ENCODE results near the gene IZUMO2.

IZUMO2 gene

DNA sequence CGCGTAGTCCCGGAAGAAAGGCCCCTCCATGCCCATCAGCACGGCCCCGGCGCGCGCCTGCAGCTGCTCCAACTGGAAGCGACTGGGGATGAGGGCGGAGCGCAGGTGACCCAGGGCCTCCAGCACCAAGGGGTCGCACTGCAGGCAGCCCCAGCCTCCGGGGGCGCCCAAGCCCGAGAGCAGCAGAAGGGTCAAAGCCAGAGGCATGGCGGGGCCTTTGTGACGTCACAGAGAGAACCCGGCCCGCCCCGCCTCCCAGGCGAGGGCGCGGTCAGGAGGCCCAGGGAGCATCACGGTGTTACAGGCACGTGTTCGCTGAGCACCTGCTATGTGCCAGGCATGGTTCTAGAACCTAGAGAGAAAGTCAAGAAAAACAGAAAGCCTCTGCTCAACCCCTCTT is at the start of gene IZUMO2:
IZUMO2 (minus strand) TSS at position 294 of the 400 bp plus-strand sequence; CDS start at position 207, 87 bp downstream.
- DNase-seq (ENCODE audit: low spot score) = no peak

DNA sequence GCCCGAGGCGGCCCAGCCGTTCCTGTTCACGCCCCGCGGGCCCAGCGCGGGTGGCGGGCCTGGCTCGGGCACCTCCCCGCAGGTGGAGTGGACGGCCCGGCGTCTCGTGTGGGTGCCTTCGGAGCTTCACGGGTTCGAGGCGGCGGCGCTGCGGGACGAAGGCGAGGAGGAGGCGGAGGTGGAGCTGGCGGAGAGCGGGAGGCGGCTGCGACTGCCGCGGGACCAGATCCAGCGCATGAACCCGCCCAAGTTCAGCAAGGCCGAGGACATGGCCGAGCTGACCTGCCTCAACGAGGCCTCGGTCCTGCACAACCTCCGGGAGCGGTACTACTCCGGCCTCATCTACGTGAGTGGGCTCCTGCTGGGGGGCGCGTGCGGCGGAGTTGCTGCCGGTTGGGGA is 47.3 kb upstream of the IZUMO2 start:
- no peak for DNase-seq (ENCODE audit: low spot score)

DNA sequence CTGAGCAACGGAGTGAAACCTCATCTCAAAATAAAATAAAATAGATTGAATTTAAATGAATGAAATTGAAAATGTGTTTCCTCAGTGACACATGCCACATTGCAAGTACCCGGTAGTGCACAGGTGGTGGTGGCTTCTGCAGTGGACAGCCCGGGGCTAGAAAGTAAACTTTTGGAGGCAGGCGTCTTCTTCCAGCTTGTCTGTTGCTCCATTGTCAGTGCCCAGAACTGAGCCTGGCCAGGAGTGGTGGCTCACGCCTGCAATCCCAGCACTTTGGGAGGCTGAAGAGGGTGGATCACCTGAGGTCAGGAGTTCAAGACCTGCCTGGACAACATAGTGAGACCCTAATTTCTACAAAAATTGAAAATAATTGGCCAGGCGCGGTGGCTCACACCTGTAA is 46.0 kb upstream of the IZUMO2 start:
- no peak for DNase-seq (ENCODE audit: low spot score)

DNA sequence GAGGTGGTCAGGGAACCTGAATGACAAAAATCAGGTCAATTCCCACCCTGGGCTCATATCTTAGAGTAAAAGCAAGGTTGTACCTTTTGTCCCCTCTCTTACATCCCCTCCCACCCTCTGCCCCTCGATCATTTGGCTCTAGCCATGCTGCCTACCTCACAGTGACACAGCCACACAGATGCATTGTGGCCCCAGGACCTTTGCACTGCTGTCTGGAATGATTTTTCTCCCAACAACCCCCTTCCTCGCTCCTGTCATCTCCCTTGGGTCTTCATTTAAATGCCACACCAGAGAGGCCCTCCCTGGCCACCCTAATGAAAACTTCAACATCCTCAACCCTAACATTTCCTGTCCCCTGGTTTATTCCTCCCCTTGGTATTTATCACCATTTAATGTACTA is 44.6 kb upstream of the IZUMO2 start:
- no peak for DNase-seq (ENCODE audit: low spot score)

DNA sequence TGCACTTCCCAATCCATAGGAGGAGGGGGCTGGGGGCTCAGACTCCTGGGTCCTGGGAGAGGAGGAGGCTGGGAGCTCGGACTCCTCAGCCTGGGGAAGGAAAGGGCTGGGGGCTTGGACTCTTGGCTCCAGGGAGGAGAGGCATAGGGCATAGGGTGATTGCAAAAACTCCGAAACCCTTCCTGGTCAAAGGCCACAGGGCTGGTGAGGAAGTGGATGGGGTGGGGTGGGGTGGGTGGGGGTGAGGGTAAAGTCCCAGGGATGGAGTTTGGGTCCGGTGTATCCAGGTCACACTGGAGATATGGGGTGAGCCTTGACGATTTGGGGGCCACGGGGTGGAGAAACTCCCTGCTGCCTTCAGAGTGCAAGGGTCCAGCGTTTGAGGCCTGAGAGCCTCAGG is 43.1 kb upstream of the IZUMO2 start:
- no peak for DNase-seq (ENCODE audit: low spot score)

DNA sequence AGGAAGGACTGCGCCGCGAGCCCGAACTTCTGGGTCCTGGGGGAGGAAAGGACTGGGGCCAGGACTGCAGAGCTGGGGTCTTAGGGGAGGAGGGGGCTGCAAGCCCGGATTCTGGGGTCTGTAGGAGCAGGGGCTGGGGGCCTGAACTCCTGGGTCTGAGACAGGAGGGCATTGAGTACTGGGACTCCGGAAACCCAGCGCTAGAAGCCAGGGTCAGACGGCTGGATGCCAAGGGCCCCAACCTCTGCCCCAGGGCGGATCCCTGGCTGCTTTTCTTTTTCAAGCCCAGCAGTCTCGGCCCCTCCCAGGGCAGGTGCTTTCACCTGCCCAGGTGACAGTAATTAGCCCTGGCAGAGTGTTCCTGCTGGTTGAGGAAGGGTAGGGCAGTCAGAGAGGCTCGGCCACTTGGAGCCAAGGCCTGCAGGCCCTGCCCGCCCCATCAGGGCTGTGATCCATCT is 42.6 kb upstream of the IZUMO2 start:
- DNase-seq (ENCODE audit: low spot score) = no peak

DNA sequence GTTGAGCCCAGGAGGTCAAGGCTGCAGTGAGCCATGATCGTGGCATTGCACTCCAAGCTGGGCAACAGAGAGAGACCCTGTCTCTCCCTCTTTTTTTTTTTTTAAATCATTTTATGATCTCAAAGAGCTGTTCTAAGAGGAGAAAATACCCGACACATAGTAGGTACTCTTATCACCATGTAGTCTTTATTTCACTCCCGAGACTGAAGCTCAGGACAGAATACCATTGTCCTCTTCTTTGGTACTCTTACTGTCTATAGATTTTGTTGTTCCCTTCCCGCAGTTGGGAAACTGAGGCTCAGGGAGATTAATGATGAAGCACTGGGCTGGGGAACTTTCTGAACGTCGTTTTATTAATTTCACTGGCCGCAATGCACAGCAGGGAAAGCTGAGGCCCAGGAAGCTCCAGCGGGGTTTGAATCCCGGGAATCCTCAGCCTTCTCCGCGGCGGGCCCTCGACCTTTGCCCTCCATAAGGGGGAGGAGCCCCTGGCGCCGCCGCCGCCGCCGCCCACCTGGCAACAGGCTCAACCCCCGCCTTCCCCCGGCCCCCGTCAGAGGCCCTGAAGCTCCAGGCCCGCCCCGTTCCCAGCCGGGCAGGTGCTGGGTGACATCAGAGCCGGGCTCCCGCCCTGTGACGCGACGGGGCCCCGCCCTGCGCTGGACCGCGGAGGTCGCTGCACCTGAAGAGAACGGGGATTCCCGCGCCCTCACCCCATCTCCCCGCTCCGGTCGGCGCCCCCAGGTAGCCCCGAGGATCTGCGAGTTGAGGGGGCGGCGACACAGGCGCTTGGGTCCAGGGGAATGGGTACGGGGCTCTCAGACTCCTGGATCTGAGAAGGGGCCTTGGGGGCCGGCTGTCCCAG is 42.0 kb upstream of the IZUMO2 start:
- DNase-seq (ENCODE audit: low spot score) = no peak

DNA sequence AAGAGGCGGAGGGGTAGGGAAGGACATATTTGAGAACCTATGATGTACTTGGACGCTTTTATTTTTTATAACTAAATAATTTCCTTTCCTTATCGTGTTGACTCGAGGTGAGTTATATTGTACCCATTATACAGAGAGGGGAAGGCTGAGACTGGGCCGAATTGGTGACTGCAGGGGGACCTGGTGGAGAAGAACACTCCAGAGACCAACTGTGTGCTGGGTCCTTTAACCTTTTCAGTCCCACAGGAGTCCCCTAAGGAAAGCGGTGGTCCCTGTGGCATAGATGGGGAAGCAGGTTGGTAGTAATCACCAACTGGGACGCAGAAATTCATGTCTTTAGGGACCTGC is 41.0 kb upstream of the IZUMO2 start:
- no peak for DNase-seq (ENCODE audit: low spot score)

DNA sequence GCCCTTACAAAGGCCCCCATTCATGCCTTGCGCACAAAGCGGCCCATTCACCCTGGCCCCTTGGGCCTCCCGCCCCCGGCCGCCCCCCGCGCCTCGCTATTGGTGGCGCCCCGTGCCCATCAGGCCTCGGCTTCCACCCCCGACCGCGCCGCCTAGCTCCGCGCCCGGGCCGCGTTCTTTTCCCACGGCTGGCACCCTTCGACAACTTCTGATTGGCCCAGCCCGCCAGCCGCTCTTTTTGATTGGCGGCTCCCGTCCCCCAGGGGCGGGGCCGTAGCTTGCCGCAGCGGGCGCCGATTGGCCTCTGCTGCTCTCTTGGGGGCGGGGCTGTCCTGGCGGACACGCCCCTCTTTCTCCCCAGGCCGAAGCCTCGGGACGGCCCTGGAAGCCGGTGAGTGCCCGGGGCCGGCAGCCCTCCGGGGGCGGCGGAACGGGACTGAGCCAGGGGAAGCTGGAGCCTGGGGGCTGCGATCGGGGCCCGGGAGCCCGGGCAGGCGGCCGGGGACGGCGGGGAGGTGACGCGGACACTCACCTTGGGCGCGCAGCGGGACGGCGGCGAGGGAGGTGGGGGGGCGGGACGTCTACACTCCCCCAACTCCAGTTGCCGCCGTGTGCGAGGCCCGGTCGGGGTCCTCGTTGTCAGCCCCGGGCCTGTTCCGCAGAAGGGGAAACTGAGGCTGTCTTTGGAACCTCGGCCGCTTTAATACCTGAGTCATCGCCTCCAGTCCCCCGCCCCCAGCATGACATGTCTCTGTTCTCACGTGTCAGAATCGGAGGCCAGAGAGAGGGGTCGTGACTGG is 40.4 kb upstream of the IZUMO2 start, which contains the start of gene MYH14:
MYH14 (plus strand) TSS at position 342 of the 800 bp plus-strand sequence. CDS start 6,744 bp downstream, outside the sequence.
- no peak for DNase-seq (ENCODE audit: low spot score)

DNA sequence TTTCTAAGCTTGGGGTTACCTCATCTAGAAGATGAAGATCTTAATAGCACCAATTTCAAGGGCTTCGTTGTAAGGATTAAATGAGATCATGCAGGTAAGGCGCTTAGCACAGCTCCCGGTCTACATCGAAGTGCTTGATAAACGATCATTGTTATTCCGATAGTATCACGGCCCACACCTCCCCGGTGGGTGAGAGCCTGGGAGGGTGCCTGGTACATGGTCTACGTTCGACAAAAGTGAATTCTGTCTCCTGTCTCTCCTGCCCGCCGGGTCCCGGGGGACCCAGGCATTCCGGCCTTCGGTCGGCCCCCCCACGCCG is 39.8 kb upstream of the IZUMO2 start:
- no peak for DNase-seq (ENCODE audit: low spot score)

DNA sequence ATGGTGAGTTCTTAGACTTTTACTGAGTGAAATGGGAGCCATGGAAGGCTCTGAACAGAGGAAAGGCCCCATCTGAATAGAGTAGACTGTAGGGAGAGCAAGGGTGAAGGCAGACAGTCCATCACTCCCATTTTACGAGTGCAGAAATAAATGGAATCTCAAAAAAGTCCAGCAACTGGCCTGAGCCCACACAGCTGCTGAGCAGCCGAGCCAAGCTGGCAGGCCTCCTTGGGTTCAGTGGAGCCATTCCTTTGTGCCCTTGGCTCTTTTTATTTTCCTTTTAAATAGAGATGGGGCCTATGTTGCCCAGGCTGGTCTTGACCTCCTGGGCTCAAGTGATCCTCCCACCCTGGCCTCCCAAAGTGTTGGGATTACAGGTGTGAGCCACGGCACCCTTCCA is 39.3 kb upstream of the IZUMO2 start:
- DNase-seq (ENCODE audit: low spot score) = no peak

DNA sequence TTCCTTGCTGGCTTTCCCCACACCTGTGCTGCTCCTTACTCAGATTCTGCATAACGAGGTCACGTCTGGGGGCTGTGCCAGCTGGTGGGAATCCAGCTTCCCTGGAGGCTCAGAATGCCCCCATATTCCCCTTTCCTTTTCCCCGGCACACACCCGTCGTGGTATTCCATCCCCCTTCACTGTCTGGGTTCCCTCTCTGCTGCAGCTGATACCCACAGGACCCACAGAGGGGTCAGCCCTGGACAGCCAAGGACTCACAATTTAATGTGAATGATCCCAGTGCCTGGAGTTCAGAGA is 36.1 kb upstream of the IZUMO2 start:
- DNase-seq (ENCODE audit: low spot score) = no peak

DNA sequence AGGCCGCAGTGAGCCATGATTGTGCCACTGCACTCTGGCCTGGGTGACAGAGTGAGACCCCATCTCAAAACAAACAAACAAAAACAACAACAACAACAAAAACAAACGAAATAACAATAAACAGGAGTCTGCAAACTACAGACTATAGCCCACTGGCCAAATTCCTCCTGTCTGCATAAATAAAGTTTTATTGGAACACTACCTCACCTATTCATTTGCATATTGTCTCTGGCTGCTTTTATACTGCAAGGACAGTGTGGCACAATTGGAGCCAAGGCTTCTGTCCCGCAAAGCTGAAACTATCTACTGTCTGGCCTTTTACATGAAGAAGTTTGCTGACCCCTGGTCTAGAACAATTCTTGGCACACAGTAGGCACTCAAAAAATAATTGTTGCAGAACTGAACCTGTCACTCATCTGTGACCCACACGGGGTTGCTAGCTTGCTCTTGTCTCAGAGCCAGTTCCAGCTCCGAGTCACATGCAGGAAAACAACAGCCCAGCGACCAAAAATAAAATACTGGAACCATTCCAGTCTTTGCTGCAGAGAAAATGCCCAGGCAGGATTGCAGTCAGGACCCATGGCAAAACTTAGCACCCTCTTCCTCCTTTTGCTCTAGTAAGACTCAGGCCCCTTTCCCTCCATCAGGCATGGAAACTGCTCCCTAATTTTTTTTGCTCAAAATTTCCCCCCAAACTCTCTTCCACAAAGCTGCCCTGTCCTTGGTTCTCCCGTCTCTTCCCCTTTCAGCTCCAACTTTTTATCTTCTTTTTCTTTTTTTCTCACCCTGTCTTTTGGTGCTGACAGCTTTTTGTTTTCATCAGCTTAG is 35.6 kb upstream of the IZUMO2 start:
- DNase-seq (ENCODE audit: low spot score) = no peak

DNA sequence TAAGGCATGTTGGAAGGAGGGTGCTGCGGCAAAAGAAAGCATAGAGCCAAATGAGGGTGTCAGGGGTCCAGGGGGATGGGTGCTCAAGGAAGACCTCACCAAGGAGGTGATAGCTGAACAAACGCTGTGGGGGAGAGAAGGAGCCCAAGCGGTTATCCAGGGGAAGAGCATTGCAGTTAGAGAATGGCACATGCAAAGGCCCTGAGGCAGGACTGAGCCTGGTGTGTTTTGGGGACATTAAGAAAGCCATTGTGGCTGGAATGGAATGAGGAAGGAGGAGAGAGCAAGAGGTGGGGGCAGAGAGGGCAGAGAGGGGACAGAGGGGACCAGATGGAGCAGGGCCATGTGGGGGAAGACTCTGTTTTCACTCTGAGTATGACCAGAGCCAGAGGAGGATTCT is 34.3 kb upstream of the IZUMO2 start:
- DNase-seq (ENCODE audit: low spot score) = no peak

DNA sequence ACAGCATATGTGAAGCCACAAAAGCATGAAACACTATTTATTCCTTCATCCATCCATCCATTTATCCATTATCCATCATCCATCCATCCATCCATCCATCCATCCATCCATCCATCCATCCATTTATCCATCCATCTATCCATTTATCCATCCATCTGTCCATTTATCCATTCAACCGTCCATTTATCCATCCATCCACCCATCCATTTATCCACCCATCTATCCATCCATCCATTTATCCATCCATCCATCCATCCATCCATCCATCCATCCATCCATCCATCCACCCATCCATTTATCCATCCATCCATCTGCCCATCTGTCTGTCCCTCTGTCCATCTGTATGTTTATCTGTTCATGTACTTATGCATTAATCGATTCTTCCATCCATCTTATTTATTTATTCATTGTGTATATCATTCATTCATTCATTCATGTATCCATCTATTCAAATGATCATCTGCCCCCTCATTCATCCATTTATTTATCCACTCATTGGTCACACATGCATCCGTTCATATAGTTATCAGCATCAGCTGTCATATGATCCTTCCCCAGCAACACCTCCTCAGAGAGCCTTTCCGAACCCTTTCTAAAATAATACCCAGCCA is 33.3 kb upstream of the IZUMO2 start:
- no peak for DNase-seq (ENCODE audit: low spot score)

DNA sequence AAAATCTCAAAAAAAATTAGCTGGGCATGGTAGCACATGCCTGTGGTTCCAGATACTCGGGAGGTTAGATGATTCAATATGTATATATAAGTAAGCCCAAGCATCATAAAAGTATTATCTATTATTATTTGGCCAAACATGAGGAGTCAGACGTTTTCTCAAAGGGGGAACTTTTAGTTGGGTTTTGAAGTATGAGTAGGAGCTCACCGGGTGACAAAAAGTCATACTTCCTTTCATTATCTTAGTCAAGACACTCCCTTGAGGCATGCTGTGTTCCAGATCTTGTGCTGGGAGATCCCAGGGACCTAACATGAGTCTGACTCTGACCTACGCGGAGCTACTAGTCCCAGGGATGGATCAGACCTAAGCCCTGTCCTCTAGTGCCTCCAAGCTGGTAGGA is 32.1 kb upstream of the IZUMO2 start:
- DNase-seq (ENCODE audit: low spot score) = no peak

DNA sequence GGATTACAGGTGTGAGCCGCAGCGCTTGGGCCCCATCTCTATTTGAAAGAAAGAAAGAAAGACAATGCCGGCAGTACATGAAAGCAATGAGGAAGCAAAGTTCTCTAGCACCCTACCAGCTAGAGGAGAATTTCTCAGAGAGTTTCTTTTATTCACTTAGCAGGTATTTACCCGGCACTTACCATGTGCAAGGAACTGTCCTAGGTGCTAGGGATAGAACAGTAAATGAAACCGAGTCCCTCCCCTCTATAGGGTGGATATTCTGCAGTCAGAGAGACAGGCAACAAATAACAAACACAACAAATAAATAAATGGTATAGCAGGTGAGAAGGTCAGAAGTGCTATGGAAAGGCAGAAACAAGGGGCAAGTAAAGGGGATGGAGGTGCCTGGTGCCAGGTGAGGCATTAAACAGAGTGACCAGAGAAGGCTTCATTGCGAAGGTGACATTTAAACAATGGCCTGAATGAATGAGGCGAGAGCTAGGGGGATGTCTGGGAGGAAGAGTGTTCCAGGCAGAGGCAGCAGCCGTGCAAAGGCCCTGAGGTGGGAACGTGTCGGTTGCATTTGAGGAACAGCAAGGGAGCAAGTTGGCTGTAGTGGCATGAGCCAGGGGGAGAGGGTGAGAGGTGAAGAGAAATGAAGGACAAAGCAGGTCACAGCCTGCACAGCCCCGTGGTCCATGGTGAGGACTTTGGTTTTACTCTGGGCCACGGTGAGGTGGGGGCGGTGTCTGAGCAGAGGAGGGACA is 29.6 kb upstream of the IZUMO2 start:
- no peak for DNase-seq (ENCODE audit: low spot score)

DNA sequence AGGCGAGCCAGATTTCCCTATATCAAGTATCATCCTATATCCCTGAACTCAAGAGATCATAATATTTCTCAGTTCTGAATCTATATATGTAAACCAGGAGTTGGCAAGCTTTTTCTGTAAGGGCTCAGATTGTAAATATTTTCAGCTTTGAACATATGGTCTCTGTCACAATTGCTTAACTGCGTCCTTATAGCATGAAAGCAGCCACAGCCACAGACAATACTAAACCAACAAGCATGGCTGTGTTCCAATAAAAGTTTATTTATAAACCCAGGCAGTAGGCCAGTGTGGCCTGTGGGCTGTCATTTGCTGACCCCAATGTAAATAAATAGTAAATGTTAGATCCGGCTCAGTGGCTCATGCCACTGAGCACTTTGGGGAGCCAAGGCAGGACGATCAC is 28.1 kb upstream of the IZUMO2 start:
- DNase-seq (ENCODE audit: low spot score) = no peak

DNA sequence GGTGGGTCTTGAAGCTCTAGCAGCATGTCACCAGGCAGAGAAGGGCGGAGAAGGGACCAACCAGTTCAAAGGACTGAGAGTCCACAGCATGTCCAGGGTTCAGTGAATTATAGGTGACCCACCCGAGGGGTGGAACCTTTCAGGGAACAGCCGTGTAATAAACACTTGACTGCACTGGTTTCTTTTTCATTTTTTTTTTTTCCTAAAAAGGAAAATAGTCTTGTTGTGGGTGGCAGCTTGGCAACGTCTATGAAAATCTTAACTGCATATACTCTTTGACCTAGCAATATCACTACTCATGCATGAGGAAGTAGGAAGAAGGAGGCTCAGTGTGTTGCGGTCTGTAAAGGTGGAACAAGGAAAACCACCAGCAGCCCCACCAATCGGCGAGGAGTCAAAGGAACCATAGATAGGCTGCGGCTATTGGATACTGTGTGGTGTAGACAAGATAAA is 27.4 kb upstream of the IZUMO2 start:
- DNase-seq (ENCODE audit: low spot score) = no peak

DNA sequence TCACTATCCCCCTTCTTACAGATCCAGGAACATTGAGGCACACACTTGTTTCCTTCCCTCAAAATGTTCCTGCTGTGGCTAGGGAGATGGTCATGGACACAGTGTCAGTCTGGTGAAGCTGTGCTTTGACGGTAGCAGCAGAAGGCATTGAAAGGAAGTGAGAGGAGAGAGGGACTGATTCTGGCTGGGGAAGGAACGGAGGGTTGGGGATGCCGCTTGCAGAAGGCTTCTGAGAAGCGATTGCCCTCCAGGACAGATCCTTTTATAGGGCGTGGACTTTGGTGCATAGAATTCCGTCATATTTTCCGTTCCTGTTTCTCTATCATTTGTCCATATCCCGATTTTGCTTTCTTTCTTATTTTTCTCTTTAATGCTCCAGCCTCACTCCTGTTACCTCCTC is 26.2 kb upstream of the IZUMO2 start:
- DNase-seq (ENCODE audit: low spot score) = no peak

DNA sequence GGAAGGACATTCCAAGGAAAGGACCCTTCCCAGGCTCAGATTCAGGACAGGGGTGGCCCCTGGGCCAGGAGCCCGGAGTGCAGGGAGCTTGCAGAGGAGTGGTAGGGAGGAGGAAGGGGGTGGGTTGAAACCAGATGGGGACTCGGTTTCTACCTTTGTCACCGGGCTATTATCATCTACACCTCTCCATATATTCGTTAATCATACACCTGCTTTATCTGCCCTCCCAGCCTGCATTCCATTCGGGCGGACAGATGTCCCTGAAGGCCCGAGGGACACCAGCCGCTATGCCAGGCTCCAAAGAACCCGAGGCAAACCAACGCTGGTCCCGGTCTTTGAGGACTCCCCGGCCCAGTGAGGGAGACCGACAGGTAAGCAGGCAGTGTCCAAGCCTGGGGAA is 24.9 kb upstream of the IZUMO2 start:
- no peak for DNase-seq (ENCODE audit: low spot score)

DNA sequence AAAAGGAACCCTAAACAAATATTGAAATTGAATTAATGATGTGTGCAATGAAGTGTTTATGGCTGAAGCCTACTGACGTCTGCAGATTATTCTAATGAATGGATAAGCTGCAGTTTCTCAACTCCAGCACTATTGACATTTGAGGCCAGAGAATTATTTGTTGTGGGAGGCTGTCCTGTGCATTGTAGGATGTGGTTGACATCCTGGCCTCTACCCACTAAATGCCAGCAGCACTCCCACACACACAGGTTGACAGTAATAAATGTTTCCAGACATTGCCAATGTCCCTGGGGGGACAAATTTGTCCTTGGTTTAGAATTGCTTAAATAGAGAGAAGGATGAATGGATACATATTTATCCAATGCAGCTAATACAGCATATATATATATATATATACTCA is 21.1 kb upstream of the IZUMO2 start:
- DNase-seq (ENCODE audit: low spot score) = no peak
